ENCODE data around the gene ZNF407. TPM values are rescaled to one million over a fixed set of nuclear protein-coding genes. Genes with fewer than 3 reads are reported as not detected.

The ZNF407 gene
- total and polyA plus RNA-seq, 10 donors, result 2.0 to 41.0 (median 26.3) TPM

- Histone ChIP-seq H3K4me3 (no peak overlapping the region), H3K4me1 (no peaks in the 10 kb centered on the region), H3K27ac (no peak overlapping the region), H3K9me3 (no peaks in the 10 kb centered on the region), H3K27me3 (replicated peaks in 1 of 7) (no peaks in the 10 kb centered on the region), H3K36me3 (peaks cover 0 to 45% (median 0%) of the 10 kb centered on the region in 6 donors)
- intact Hi-C loops (cut with DNase I; ENCODE audit: low total_unique reads), result no loop called here
- no peak for DNase-seq
- TF ChIP-seq CTCF (IDR thresholded peaks at IDR 0.05 in 8 of 11, conservative IDR thresholded peaks at IDR 0.05 in 3 of 11), result no peak
- no peak for TF ChIP-seq POLR2A (IDR thresholded peaks at IDR 0.05)
- no peak for TF ChIP-seq POLR2AphosphoS5 (IDR thresholded peaks at IDR 0.05)
- WGBS, 5 donors, result 87 to 89% (median 88%) methylated on average over 15 of the region's 15 CpGs
These were observed 307.6 kb downstream of the ZNF407 start for GRCh38 chr18:74905247-74905646.

GRCh38 chr18:74906184-74906583, 308.5 kb downstream of the ZNF407 start:
- Histone ChIP-seq H3K4me3 (no peak overlapping the region), H3K4me1 (no peaks in the 10 kb centered on the region), H3K9me3 (no peaks in the 10 kb centered on the region), H3K27me3 (replicated peaks in 1 of 7) (no peaks in the 10 kb centered on the region), H3K36me3 (peaks cover 0 to 37% (median 0%) of the 10 kb centered on the region in 6 donors), H3K27ac (no peak overlapping the region)
- TF ChIP-seq POLR2A (IDR thresholded peaks at IDR 0.05) (no peak), CTCF (IDR thresholded peaks at IDR 0.05 in 8 of 11, conservative IDR thresholded peaks at IDR 0.05 in 3 of 11) (no peak), POLR2AphosphoS5 (IDR thresholded peaks at IDR 0.05) (no peak)
- DNase-seq, result no peak
- WGBS, 5 donors, result 77 to 85% (median 83%) methylated on average over 2 of the region's 2 CpGs
- intact Hi-C loops (cut with DNase I; ENCODE audit: low total_unique reads), result no loop called here

- TF ChIP-seq POLR2A (IDR thresholded peaks at IDR 0.05) (no peak), POLR2AphosphoS5 (IDR thresholded peaks at IDR 0.05) (no peak), CTCF (IDR thresholded peaks at IDR 0.05 in 8 of 11, conservative IDR thresholded peaks at IDR 0.05 in 3 of 11) (no peak)
- no peak for DNase-seq
- peaks cover 0 to 6% (median 0%) of the 10 kb centered on the region in 6 donors for H3K4me1 ChIP-seq
- no peak overlapping the region for H3K27ac ChIP-seq
- H3K27me3 ChIP-seq (replicated peaks in 1 of 7), result no peaks in the 10 kb centered on the region
- no peak overlapping the region for H3K4me3 ChIP-seq
- WGBS, 5 donors, result 84 to 91% (median 88%) methylated on average over 17 of the region's 17 CpGs
- no peaks in the 10 kb centered on the region for H3K9me3 ChIP-seq
- intact Hi-C loops (cut with DNase I; ENCODE audit: low total_unique reads), result no loop called here
- peaks cover 0 to 5% (median 0%) of the 10 kb centered on the region in 6 donors for H3K36me3 ChIP-seq
These were observed 316.5 kb downstream of the ZNF407 start for GRCh38 chr18:74914052-74914591.

- no peaks in the 10 kb centered on the region for H3K27me3 ChIP-seq (replicated peaks in 1 of 7)
- no peak for DNase-seq
- H3K4me1 ChIP-seq, result peaks cover 0 to 6% (median 0%) of the 10 kb centered on the region in 6 donors
- no peak overlapping the region for H3K4me3 ChIP-seq
- intact Hi-C loops (cut with DNase I; ENCODE audit: low total_unique reads), result no loop called here
- no peak for TF ChIP-seq POLR2A (IDR thresholded peaks at IDR 0.05)
- no peak for TF ChIP-seq CTCF (IDR thresholded peaks at IDR 0.05 in 8 of 11, conservative IDR thresholded peaks at IDR 0.05 in 3 of 11)
- TF ChIP-seq POLR2AphosphoS5 (IDR thresholded peaks at IDR 0.05), result no peak
- H3K9me3 ChIP-seq, result no peaks in the 10 kb centered on the region
- H3K27ac ChIP-seq, result no peak overlapping the region
- peaks cover 0 to 10% (median 0%) of the 10 kb centered on the region in 6 donors for H3K36me3 ChIP-seq
- WGBS, 5 donors, result 29 to 36% (median 34%) methylated on average over 2 of the region's 2 CpGs
These were observed 317.0 kb downstream of the ZNF407 start for GRCh38 chr18:74914648-74915047.
